Astrocyte (in vitro differentiated cells and primary cell): ENCODE results near the gene HBS1L. TPM values are rescaled to one million over a fixed set of nuclear protein-coding genes. Genes with fewer than 3 reads are reported as not detected.

Source experiments
- DNase-seq: peaks from one replicate; pipeline ENCODE4 v3.0.0-alpha.2; 2010; ENCODE audit warnings: low read depth
- FAIRE-seq: peaks from 2 replicates; lab custom pipeline; 2011; peaks lifted over from hg19 to GRCh38; lab: Jason Lieb, UNC
- H2AFZ ChIP-seq: 2 replicates; pipeline ENCODE4 v1.6.0; 2012; ENCODE audit warnings: low read depth, low read length, inconsistent platforms
- H3K27ac ChIP-seq: 2 replicates; pipeline ENCODE4 v1.5.1; 2011; ENCODE audit warnings: low read depth, low read length, inconsistent platforms
- H3K27me3 ChIP-seq: 2 replicates; pipeline ENCODE4 v1.6.0; 2011; ENCODE audit warnings: low read length, inconsistent platforms; ENCODE audit not compliant: insufficient read depth
- H3K36me3 ChIP-seq: 2 replicates; pipeline ENCODE4 v1.5.1; 2011; ENCODE audit warnings: low read length, inconsistent platforms; ENCODE audit not compliant: insufficient read depth
- H3K4me1 ChIP-seq: 2 replicates; pipeline ENCODE4 v1.5.1; 2011; ENCODE audit warnings: low read length, inconsistent platforms; ENCODE audit not compliant: insufficient read depth
- H3K4me2 ChIP-seq: 2 replicates; pipeline ENCODE4 v1.6.0; 2012; ENCODE audit warnings: low read length, inconsistent platforms
- H3K4me3 ChIP-seq: 2 replicates; pipeline ENCODE4 v1.5.1; 2011; ENCODE audit warnings: low read depth, mild to moderate bottlenecking, low read length, inconsistent platforms; ENCODE audit not compliant: insufficient read depth
- H3K79me2 ChIP-seq: 2 replicates; pipeline ENCODE4 v1.6.0; 2012; ENCODE audit warnings: mild to moderate bottlenecking, low read length, inconsistent platforms; ENCODE audit not compliant: insufficient read depth
- H3K9ac ChIP-seq: 2 replicates; pipeline ENCODE4 v1.6.0; 2012; ENCODE audit warnings: mild to moderate bottlenecking, low read length, inconsistent platforms
- H3K9me3 ChIP-seq: 2 replicates; pipeline ENCODE4 v1.5.1; 2012; ENCODE audit warnings: low read depth, mild to moderate bottlenecking, low read length, inconsistent platforms; ENCODE audit not compliant: insufficient read depth
- H4K20me1 ChIP-seq: 2 replicates; pipeline ENCODE4 v1.6.0; 2012; ENCODE audit warnings: low read length, inconsistent platforms; ENCODE audit not compliant: insufficient read depth
- H3K27ac Mint-ChIP-seq: one replicate; pipeline ENCODE4 v1.8.0; 2021; ENCODE audit warnings: mild to moderate bottlenecking, mixed read lengths; ENCODE audit not compliant: unreplicated experiment
- H3K27me3 Mint-ChIP-seq: one replicate; pipeline ENCODE4 v1.8.0; 2021; ENCODE audit warnings: low read depth, mixed read lengths; ENCODE audit not compliant: unreplicated experiment
- H3K36me3 Mint-ChIP-seq: one replicate; pipeline ENCODE4 v1.8.0; 2021; ENCODE audit warnings: low read depth, mixed read lengths; ENCODE audit not compliant: unreplicated experiment
- H3K4me1 Mint-ChIP-seq: one replicate; pipeline ENCODE4 v1.8.0; 2021; ENCODE audit warnings: low read depth, mixed read lengths; ENCODE audit not compliant: unreplicated experiment
- H3K4me3 Mint-ChIP-seq: one replicate; pipeline ENCODE4 v1.8.0; 2021; ENCODE audit warnings: mild to moderate bottlenecking, moderate library complexity, mixed read lengths; ENCODE audit not compliant: unreplicated experiment
- H3K9me3 Mint-ChIP-seq: one replicate; pipeline ENCODE4 v1.8.0; 2021; ENCODE audit warnings: mild to moderate bottlenecking, mixed read lengths; ENCODE audit not compliant: unreplicated experiment
- EZH2 ChIP-seq: IDR thresholded peaks from 2 replicates; pipeline ENCODE4 v1.6.1; 2012; ENCODE audit warnings: mild to moderate bottlenecking, low read length, inconsistent platforms; ENCODE audit not compliant: insufficient read depth
- total RNA-seq: library from RNA; stranded (reverse); gene quantifications from 2 replicates; pipeline ENCODE4 v1.2.1, GENCODE V29; 2021
- TF ChIP-seq, protein P1 (sequence below): IDR thresholded peaks from 2 replicates; pipeline ENCODE4 v1.5.1; 2011; ENCODE audit warnings: low read depth, mild to moderate bottlenecking, inconsistent platforms, low read length, moderate library complexity; ENCODE audit not compliant: insufficient read depth

Gene HBS1L
- total RNA-seq, 1 donor from 2014 or later, result 87.8 TPM

DNA sequence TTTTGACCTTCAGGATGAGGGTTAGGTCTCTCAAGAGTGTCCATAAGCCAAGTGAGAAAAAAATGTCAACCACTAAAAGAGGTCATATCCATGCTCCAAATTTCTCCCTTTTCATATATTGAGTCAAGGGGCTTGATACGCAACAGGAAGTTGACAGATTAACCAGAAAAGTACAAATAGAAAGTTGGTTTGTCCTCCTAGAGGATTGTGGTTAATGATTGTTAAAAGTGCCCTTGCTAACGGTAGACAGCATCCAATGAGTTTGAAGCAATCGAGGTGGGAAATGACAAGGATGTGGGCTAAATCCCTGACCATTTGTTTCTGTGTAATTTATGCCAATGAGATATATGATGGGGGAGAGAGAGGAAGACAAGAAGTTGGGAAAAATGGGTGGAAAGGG, 18.1 kb upstream of the HBS1L start:
- no peaks in the 10 kb centered on the region for H3K27me3 Mint-ChIP-seq

DNA sequence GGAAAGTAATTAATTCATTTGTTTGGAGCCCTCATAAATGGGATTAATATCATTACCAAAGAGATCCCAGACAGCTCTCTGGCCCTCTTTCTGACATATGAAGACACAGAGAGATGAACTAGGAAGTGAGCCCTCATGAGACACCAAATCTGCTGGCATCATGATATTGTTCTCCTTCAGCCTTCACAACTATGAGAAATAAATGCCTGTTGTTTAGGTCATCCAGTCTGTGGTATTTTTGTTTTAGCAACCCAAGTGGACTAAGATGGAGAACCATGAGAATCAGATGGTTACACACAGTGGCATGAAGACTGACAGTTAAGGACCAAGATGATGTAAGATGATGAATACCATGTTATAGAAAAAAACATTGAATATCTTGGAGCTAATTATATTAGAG, 16.9 kb upstream of the HBS1L start:
- FAIRE-seq, result no peak
- H3K27ac ChIP-seq, result no peak overlapping the region
- H2AFZ ChIP-seq, result no peak overlapping the region
- no peaks in the 10 kb centered on the region for H3K79me2 ChIP-seq
- H3K4me2 ChIP-seq, result no peak overlapping the region
- Mint-ChIP-seq H3K4me1 (no peaks in the 10 kb centered on the region), H3K36me3 (no peaks in the 10 kb centered on the region), H3K27me3 (no peaks in the 10 kb centered on the region), H3K4me3 (no peak overlapping the region), H3K9me3 (peaks cover 2% of the 10 kb centered on the region), H3K27ac (no peak overlapping the region)
- H3K36me3 ChIP-seq, result no peaks in the 10 kb centered on the region
- peaks cover 3% of the 10 kb centered on the region for H3K27me3 ChIP-seq
- H4K20me1 ChIP-seq, result no peaks in the 10 kb centered on the region
- TF ChIP-seq EZH2, result no peak
- TF ChIP-seq, protein P1, sequence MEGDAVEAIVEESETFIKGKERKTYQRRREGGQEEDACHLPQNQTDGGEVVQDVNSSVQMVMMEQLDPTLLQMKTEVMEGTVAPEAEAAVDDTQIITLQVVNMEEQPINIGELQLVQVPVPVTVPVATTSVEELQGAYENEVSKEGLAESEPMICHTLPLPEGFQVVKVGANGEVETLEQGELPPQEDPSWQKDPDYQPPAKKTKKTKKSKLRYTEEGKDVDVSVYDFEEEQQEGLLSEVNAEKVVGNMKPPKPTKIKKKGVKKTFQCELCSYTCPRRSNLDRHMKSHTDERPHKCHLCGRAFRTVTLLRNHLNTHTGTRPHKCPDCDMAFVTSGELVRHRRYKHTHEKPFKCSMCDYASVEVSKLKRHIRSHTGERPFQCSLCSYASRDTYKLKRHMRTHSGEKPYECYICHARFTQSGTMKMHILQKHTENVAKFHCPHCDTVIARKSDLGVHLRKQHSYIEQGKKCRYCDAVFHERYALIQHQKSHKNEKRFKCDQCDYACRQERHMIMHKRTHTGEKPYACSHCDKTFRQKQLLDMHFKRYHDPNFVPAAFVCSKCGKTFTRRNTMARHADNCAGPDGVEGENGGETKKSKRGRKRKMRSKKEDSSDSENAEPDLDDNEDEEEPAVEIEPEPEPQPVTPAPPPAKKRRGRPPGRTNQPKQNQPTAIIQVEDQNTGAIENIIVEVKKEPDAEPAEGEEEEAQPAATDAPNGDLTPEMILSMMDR, result no peak
- no peak overlapping the region for H3K9ac ChIP-seq
- no peaks in the 10 kb centered on the region for H3K9me3 ChIP-seq
- no peak overlapping the region for H3K4me3 ChIP-seq
- no peak for DNase-seq
- H3K4me1 ChIP-seq, result no peaks in the 10 kb centered on the region

More for the DNA sequence above, 18.1 kb upstream of the HBS1L start:
- DNase-seq, result no peak
- no peak overlapping the region for H3K9ac ChIP-seq
- H4K20me1 ChIP-seq, result no peaks in the 10 kb centered on the region
- FAIRE-seq, result no peak
- TF ChIP-seq EZH2, result no peak
- TF ChIP-seq, protein P1, result no peak
- Mint-ChIP-seq H3K4me3 (no peak overlapping the region), H3K27ac (no peak overlapping the region), H3K4me1 (no peaks in the 10 kb centered on the region), H3K36me3 (no peaks in the 10 kb centered on the region), H3K9me3 (no peaks in the 10 kb centered on the region)
- no peak overlapping the region for H3K27ac ChIP-seq
- H3K9me3 ChIP-seq, result no peaks in the 10 kb centered on the region
- H3K4me1 ChIP-seq, result no peaks in the 10 kb centered on the region
- no peak overlapping the region for H3K4me2 ChIP-seq
- no peak overlapping the region for H3K4me3 ChIP-seq
- H3K36me3 ChIP-seq, result no peaks in the 10 kb centered on the region
- no peaks in the 10 kb centered on the region for H3K79me2 ChIP-seq
- H3K27me3 ChIP-seq, result peaks cover 3% of the 10 kb centered on the region
- no peak overlapping the region for H2AFZ ChIP-seq

DNA sequence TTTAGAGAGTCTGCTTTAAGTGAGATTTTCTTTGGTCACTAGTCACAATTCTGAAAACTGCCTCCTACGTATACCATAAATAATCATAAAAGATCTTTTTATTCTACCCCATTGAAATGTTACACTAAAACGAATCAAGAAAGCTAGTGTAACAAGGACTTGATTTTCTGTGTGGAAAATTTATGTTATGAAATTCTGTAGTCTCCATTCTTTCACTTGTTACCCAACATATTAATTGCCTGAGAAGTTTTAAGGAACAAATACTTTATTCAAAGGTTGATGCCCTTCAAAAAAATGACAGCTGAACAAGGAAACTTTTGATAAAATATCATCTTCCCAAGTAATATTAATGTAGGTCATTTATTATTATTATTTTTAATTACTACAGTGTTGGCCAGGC, 13.3 kb upstream of the HBS1L start:
- no peaks in the 10 kb centered on the region for H3K9me3 ChIP-seq
- H4K20me1 ChIP-seq, result no peaks in the 10 kb centered on the region
- FAIRE-seq, result no peak
- no peaks in the 10 kb centered on the region for H3K79me2 ChIP-seq
- no peaks in the 10 kb centered on the region for H3K4me1 ChIP-seq
- H3K9ac ChIP-seq, result no peak overlapping the region
- H3K4me1 Mint-ChIP-seq, result no peaks in the 10 kb centered on the region
- no peaks in the 10 kb centered on the region for H3K36me3 ChIP-seq
- no peak overlapping the region for H3K27ac ChIP-seq
- H3K27me3 Mint-ChIP-seq, result no peaks in the 10 kb centered on the region
- H3K9me3 Mint-ChIP-seq, result peaks cover 2% of the 10 kb centered on the region
- H3K4me3 Mint-ChIP-seq, result no peak overlapping the region
- no peak overlapping the region for H2AFZ ChIP-seq
- TF ChIP-seq, protein P1, result no peak
- no peak for TF ChIP-seq EZH2
- H3K4me2 ChIP-seq, result no peak overlapping the region
- H3K4me3 ChIP-seq, result no peak overlapping the region
- no peak overlapping the region for H3K27ac Mint-ChIP-seq
- peaks cover 1% of the 10 kb centered on the region for H3K27me3 ChIP-seq
- DNase-seq, result no peak
- H3K36me3 Mint-ChIP-seq, result no peaks in the 10 kb centered on the region
